LNCaP clone FGC (cell line): ENCODE measurements around the gene PDE4D.
A peak's percentile ranks its signal among the peaks of the same experiment; 100 is the strongest.

Experiments used
- DNase-seq: peaks from one replicate; pipeline ENCODE4 v3.0.0-alpha.2; 2011; ENCODE audit warnings: low read depth
- H3K4me3 ChIP-seq: 2 replicates; pipeline ENCODE4 v1.5.1; 2011; ENCODE audit warnings: mild to moderate bottlenecking, low read depth, low read length, control low read depth
- CTCF ChIP-seq: IDR thresholded peaks from 2 replicates; pipeline ENCODE4 v1.5.1; 2012; ENCODE audit warnings: mild to moderate bottlenecking; ENCODE audit not compliant: control insufficient read depth, insufficient read depth; ENCODE audit errors: extremely low read depth

PDE4D gene

DNA sequence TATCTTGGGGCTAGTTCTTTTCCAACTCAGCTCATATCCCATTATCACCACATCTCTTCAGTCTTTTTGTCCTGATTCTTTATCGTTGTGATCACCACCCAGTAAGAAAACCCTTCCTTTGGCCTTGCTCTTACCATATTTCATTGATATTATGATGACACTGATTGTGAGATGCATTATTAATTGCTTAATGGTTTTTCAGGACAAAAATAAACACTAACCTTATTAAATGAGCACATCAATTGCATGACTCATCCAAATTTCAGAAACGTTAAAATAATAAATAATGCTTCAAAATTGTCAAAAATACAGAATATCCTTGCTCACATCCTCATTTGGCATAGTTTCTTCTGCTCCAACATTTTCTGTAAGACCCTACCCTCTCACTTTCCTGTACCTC is 270.7 kb downstream of the PDE4D start:
- H3K4me3 ChIP-seq: no peak overlapping the region
- DNase-seq: no peak
- no peak for TF ChIP-seq CTCF

DNA sequence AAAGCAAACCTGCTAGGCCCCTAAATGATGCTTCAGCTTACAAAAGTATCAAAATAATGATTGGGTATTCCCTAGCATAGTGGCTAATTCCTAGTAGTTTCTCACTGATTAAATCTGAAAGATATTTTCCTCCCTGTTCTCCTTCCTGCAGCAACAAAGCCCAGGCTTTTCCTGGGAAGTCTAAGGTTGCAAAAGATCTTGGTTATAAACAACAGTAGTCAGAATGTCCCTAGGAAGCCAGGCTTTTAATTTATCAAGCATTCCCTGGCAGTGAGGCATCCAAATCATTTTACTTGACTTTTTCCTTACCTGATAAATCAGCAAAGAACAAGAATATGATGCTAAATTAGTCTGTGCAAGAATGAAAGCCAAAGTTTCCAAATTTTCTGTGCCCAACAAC is 272.0 kb downstream of the PDE4D start:
- no peak for DNase-seq
- H3K4me3 ChIP-seq: no peak overlapping the region
- no peak for TF ChIP-seq CTCF

GRCh38 chr5:59620535-59621212 is 272.9 kb downstream of the PDE4D start:
- H3K4me3 ChIP-seq: no peak overlapping the region
- no peak for TF ChIP-seq CTCF
- DNase-seq: no peak

- no peak overlapping the region for H3K4me3 ChIP-seq
- TF ChIP-seq CTCF: no peak
These were observed 274.9 kb downstream of the PDE4D start for GRCh38 chr5:59618644-59619043.

DNA sequence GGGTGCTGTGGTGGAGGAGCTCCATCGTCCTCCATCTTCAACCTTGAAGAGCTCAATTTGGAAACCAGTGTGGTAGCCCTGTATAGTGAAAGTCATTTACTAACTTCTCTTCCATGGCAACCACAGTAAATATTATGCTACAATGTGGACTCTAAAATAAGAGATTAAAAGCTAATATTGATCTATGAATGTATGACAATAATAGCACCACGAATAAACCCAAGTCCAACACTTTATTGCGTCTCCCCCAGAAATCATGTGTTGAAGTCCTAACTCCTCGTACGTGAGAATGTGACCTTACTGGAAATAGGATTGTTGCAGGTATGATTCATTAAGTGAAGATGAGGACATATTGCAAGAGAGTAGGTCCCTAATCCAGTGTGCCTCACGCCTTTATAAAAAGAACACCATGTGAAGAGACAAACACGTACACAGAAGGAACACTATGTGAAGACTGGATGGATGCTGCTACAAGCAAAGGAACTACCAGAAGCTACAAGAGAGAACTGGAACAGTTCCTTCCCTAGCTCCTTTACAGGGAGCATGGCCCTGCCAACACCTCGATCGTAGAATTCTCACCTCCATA is 276.2 kb downstream of the PDE4D start:
- TF ChIP-seq CTCF: no peak
- DNase-seq: no peak
- H3K4me3 ChIP-seq: no peak overlapping the region

More at GRCh38 chr5:59618644-59619043, 274.9 kb downstream of the PDE4D start:
- peak; percentile 1 for DNase-seq

GRCh38 chr5:59616413-59616812 is 277.1 kb downstream of the PDE4D start:
- no peak for TF ChIP-seq CTCF
- DNase-seq: no peak
- H3K4me3 ChIP-seq: no peak overlapping the region

DNA sequence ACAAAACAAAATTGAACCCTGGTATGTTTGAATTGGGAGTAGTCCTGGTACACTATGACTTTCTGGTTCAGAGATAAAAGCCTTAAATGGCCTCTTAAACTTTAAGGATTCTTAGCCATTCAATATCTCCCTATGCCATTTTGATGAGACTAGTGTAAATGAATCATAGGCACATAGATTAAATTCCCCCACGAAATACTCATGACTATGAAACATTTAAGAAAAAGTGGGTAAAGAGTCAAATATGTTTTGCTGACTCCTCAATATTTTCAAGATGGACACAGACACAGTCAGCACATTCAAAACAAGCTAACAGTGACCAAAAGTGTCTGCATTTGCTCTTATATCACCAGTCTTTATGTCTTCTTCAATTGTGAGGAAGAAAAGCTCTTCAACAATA is 278.3 kb downstream of the PDE4D start:
- no peak overlapping the region for H3K4me3 ChIP-seq
- TF ChIP-seq CTCF: no peak
- DNase-seq: no peak
